GM12878 (cell line): ENCODE measurements around the gene TDRD3. TPM values are rescaled to one million over a fixed set of nuclear protein-coding genes. Genes with fewer than 3 reads are reported as not detected.

ENCODE experiments used
- BCL11A ChIP-seq: IDR thresholded peaks from 2 replicates; pipeline ENCODE4 v1.6.1; 2011; ENCODE audit warnings: low read depth, low read length
- BCL3 ChIP-seq: IDR thresholded peaks from 2 replicates; pipeline ENCODE4 v1.6.1; 2011; ENCODE audit warnings: borderline replicate concordance, low read depth, mild to moderate bottlenecking, moderate library complexity, low read length; ENCODE audit not compliant: insufficient read depth, poor library complexity, severe bottlenecking
- BMI1 ChIP-seq: fragments of 450-650 bp; IDR thresholded peaks from 2 replicates; pipeline ENCODE4 v1.6.1; 2016; ENCODE audit warnings: mild to moderate bottlenecking, moderate library complexity, borderline replicate concordance
- CBFB ChIP-seq: IDR thresholded peaks from 2 replicates; pipeline ENCODE4 v1.6.1; 2016; ENCODE audit warnings: antibody characterized with exemption, low read depth
- CEBPB ChIP-seq, 2 experiments: fragments of 150-350 bp in 1 of 2; IDR thresholded peaks; 2 replicates each; pipeline ENCODE4 v1.6.1; 2012 to 2014; ENCODE audit warnings: low read depth in 2 of 2, low read length in 2 of 2, borderline replicate concordance in 1 of 2, inconsistent platforms in 1 of 2
- CTCF ChIP-seq, 3 experiments: IDR thresholded peaks in 2 of 3; conservative IDR thresholded peaks in 1 of 3; 2 replicates each; pipeline ENCODE4 v1.5.1; 2011; ENCODE audit warnings: low read depth in 3 of 3, low read length in 3 of 3, mild to moderate bottlenecking in 3 of 3, control low read depth in 2 of 3, moderate library complexity in 2 of 3, inconsistent platforms in 1 of 3, mixed read lengths in 1 of 3; ENCODE audit not compliant: control insufficient read depth in 2 of 3, insufficient read depth in 1 of 3; ENCODE audit errors: extremely low read depth in 1 of 3
- GABPA ChIP-seq: IDR thresholded peaks from 2 replicates; pipeline ENCODE4 v1.6.1; 2014; ENCODE audit warnings: antibody characterized with exemption, low read depth, mild to moderate bottlenecking, inconsistent platforms
- MTA3 ChIP-seq: IDR thresholded peaks from 2 replicates; pipeline ENCODE4 v1.6.1; 2012; ENCODE audit warnings: low read length, inconsistent platforms, borderline replicate concordance
- NFYB ChIP-seq: IDR thresholded peaks from 2 replicates; pipeline ENCODE4 v1.6.1; 2011; ENCODE audit warnings: low read depth, mild to moderate bottlenecking, low read length, improper control_type of control experiment, moderate library complexity; ENCODE audit not compliant: insufficient read depth
- NR2C1 ChIP-seq: fragments of 450-650 bp; IDR thresholded peaks from 2 replicates; pipeline ENCODE4 v1.6.1; 2017; ENCODE audit warnings: antibody characterized with exemption, mild to moderate bottlenecking, moderate library complexity
- NRF1 ChIP-seq: conservative IDR thresholded peaks from 2 replicates; pipeline ENCODE4 v1.6.1; 2011; ENCODE audit warnings: mild to moderate bottlenecking, low read depth, low read length, improper control_type of control experiment
- PML ChIP-seq: IDR thresholded peaks from 2 replicates; pipeline ENCODE4 v1.6.1; 2012; ENCODE audit warnings: low read length, inconsistent platforms
- RELA ChIP-seq: fragments of 450-650 bp; IDR thresholded peaks from 2 replicates; pipeline ENCODE4 v1.8.0; 2014; ENCODE audit warnings: borderline replicate concordance; ENCODE audit not compliant: partially characterized antibody
- RELB ChIP-seq: fragments of 450-650 bp; IDR thresholded peaks from 2 replicates; pipeline ENCODE4 v1.6.1; 2017; ENCODE audit warnings: low read depth, mild to moderate bottlenecking, moderate library complexity
- RUNX3 ChIP-seq: IDR thresholded peaks from 2 replicates; pipeline ENCODE4 v1.6.1; 2012; ENCODE audit warnings: low read length, inconsistent platforms
- SIN3A ChIP-seq: IDR thresholded peaks from 2 replicates; pipeline ENCODE4 v1.6.1; 2012; ENCODE audit warnings: low read depth, low read length, improper control_type of control experiment
- SMARCA5 ChIP-seq: fragments of 450-650 bp; IDR thresholded peaks from 2 replicates; pipeline ENCODE4 v1.6.1; 2017; ENCODE audit warnings: mild to moderate bottlenecking
- SP1 ChIP-seq: IDR thresholded peaks from one replicate; pipeline ENCODE4 v1.6.1; 2011; ENCODE audit warnings: low read depth, low read length
- TCF7 ChIP-seq: IDR thresholded peaks from 2 replicates; pipeline ENCODE4 v1.6.1; 2014; ENCODE audit warnings: antibody characterized with exemption, borderline replicate concordance
- USF1 ChIP-seq: IDR thresholded peaks from 2 replicates; pipeline ENCODE4 v1.6.1; 2011; ENCODE audit warnings: borderline replicate concordance, low read depth, mild to moderate bottlenecking, moderate library complexity, mixed read lengths, low read length; ENCODE audit not compliant: insufficient read depth; ENCODE audit errors: extremely low read length
- YY1 ChIP-seq: IDR thresholded peaks from 2 replicates; pipeline ENCODE4 v1.6.1; 2011; ENCODE audit warnings: low read depth, mild to moderate bottlenecking, low read length
- ZNF217 ChIP-seq: fragments of 450-650 bp; IDR thresholded peaks from 2 replicates; pipeline ENCODE4 v1.6.1; 2017; ENCODE audit warnings: antibody characterized with exemption, mild to moderate bottlenecking
- ZNF274 ChIP-seq: IDR thresholded peaks from one replicate; pipeline ENCODE4 v1.8.0; 2011; ENCODE audit not compliant: insufficient read length, insufficient read depth
- polyA plus RNA-seq, 11 experiments: library from polyadenylated mRNA; depleted of rRNA in 4 of 11; unstranded in 6 of 11; stranded (reverse) in 5 of 11; fragments of >200 nt; fragmentation: Nextera tagmentation in 4 of 11; fragmentation: Illumina TruSeq in 1 of 11; extraction: Ambion mirVana in 4 of 11; extraction: Trizol in 1 of 11; gene quantifications; 1 replicate in 1 of 11; 2 replicates in 10 of 11; pipeline versions ENCODE4 v1.2.1 to v1.2.3, GENCODE V29; 2011 to 2016; ENCODE audit warnings: inconsistent platforms in 2 of 11, missing spikeins in 2 of 11, low read depth in 1 of 11
- total RNA-seq, 4 experiments: library from RNA; depleted of rRNA in 3 of 4; stranded (reverse); fragments of >200 nt in 3 of 4; fragmentation: Illumina TruSeq in 1 of 4; extraction: Trizol in 1 of 4; gene quantifications; 2 replicates each; pipeline versions ENCODE4 v1.2.1 to v1.2.3, GENCODE V29; 2013 to 2021

The TDRD3 gene
- total and polyA plus RNA-seq, 10 of the 15 experiments (the other 5 are each of a cell fraction or from before 2014, with no cell fraction given), result 8.4 to 27.9 (median 15.8) TPM

- TF ChIP-seq RELB (peak; percentile 70), GABPA (peak; percentile 64; the same call in 1 of the 2 replicates), SIN3A (peak; percentile 76; the same call in 1 of the 2 replicates), SMARCA5 (no peak), BCL11A (no peak), RELA (no peak), ZNF274 (no peak), BCL3 (peak; percentile 21), SP1 (peak; percentile 72), ZNF217 (no peak), TCF7 (no peak), NRF1 (peak; percentile 52; the same call in 1 of the 2 replicates), USF1 (peak; percentile 79), CEBPB (IDR thresholded peaks at IDR 0.05; ENCODE audit: borderline replicate concordance in 1 of 2, low read depth in 2 of 2, low read length in 2 of 2) (no peak), CTCF (IDR thresholded peaks at IDR 0.05 in 2 of 3, conservative IDR thresholded peaks at IDR 0.05 in 1 of 3; ENCODE audit: control insufficient read depth in 2 of 3, extremely low read depth in 1 of 3, insufficient read depth in 1 of 3, low read depth in 3 of 3, low read length in 3 of 3) (0 out of 6 replicates have a peak, but pooled peaks of 1 of the 3 experiments have one; percentile 3), PML (peak; percentile 74; the same call in 1 of the 2 replicates), RUNX3 (peak; percentile 53), MTA3 (peak; percentile 32; the same call in 1 of the 2 replicates), BMI1 (peak; percentile 34; the same call in 1 of the 2 replicates), YY1 (no peak), NR2C1 (peak; percentile 42), CBFB (no peak; the same call in 1 of the 2 replicates), NFYB (peak; percentile 84)
These were observed 843 bp upstream of the TDRD3 start (continued) for GRCh38 chr13:60395971-60396782.
